ENCODE data around the gene MACROD2.

DNA sequence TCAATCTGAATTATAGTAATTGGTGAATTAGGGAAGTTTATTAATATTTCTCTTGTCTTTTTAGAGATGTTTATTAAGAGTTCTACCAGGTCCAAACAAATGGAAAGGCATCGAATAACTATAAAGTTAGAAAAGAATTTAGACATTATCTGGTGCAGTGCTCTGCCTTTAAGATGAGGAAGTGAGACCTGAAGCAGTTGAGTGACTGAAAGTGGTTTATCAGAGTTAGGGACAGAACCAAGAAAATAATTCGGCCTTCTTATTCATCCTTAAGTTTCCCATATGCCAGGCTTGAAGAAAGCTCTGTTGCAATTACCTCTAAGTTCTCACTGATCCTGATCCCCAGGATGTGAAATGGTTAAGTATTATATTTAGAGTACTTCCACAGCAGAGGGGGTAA is 436.3 kb downstream of the MACROD2 start:
- TF ChIP-seq YY1 (IDR thresholded peaks at IDR 0.05) (no peak), GABPA (IDR thresholded peaks at IDR 0.05 in 1 of 2, conservative IDR thresholded peaks at IDR 0.05 in 1 of 2) (no peak)
- TF ChIP-seq, protein P1, sequence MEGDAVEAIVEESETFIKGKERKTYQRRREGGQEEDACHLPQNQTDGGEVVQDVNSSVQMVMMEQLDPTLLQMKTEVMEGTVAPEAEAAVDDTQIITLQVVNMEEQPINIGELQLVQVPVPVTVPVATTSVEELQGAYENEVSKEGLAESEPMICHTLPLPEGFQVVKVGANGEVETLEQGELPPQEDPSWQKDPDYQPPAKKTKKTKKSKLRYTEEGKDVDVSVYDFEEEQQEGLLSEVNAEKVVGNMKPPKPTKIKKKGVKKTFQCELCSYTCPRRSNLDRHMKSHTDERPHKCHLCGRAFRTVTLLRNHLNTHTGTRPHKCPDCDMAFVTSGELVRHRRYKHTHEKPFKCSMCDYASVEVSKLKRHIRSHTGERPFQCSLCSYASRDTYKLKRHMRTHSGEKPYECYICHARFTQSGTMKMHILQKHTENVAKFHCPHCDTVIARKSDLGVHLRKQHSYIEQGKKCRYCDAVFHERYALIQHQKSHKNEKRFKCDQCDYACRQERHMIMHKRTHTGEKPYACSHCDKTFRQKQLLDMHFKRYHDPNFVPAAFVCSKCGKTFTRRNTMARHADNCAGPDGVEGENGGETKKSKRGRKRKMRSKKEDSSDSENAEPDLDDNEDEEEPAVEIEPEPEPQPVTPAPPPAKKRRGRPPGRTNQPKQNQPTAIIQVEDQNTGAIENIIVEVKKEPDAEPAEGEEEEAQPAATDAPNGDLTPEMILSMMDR (IDR thresholded peaks at IDR 0.05; ENCODE audit: low read depth, low read length, missing input control) = no peak

All from liver (tissue), 3 donors.